Ramos (cell line): ENCODE data around the gene SLC16A13.
"Not testable (repeated sequence)": the region's sequence is repeated elsewhere in the genome, so short reads cannot be mapped to it uniquely, and the experiment has no call there.

Experiments used
- in situ Hi-C: fragments of 300-500 bp; cut with MboI; formaldehyde crosslinking; loops from one replicate; pipeline ENCODE4 v1.14.3; 2022; ENCODE audit warnings: low sequenced_read_pairs; ENCODE audit not compliant: unreplicated experiment

SLC16A13 gene, protein sequence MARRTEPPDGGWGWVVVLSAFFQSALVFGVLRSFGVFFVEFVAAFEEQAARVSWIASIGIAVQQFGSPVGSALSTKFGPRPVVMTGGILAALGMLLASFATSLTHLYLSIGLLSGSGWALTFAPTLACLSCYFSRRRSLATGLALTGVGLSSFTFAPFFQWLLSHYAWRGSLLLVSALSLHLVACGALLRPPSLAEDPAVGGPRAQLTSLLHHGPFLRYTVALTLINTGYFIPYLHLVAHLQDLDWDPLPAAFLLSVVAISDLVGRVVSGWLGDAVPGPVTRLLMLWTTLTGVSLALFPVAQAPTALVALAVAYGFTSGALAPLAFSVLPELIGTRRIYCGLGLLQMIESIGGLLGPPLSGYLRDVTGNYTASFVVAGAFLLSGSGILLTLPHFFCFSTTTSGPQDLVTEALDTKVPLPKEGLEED

DNA sequence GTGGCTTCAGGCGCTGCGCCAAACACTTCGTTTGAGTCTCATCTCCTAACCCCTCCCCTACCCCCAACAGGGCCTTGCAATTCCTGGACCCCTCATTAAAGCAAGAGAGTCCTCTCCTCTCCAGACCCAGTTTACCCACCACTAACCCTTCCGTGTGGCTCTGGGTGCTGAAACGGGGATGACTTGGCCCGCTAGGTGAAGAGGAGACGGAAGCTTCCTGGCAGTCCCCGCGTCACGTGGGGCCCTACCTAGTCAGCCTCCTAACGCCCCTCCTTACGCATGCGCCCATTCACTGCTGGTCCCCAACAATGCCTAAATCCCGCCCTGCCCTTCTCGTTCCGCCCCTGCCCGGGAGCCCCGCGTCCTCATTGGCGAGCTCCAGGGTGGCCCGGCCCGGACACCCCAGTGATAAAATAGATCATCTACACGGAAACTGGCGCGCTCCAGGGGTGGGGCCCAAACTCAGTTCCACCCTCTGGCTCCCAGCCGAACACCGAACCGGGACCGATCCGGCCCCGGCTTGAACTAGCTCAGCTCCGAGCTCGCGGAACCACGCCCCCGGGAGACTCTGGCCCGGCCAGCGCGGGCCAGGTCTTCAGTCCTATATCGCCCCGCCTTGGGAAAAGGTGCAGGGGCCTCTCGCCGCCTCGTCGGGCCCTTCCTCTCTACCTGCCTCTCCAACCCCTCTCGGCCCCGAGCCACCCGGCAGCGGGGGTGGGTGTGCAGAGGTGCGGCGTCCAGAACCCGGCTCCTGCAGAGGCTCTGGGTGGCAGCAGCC, at the start of gene SLC16A13:
TSS of gene SLC16A13 (plus strand) at position 425 of the 778 bp plus-strand sequence. CDS start 368 bp downstream, outside the sequence.
- in situ Hi-C loops = no loop called here

DNA sequence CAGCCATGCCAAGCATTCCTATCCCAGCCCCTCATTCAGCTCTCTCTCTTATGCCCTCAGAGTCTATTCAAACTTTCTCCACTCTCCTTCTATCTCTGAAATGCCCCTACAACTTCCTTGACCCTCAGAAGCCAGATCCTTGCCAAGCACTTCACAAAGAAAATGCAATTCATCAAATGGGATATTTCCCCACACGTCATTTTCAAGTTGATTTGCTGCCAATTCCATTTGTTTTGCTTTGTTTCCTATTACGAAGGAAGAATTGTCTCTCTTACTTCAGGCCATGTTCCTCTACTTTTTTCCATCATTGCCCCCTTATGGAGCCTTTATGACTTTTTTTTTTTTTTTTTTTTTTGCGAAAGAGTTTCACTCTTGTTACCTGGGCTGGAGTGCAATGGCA, 49.1 kb upstream of the SLC16A13 start:
- in situ Hi-C loops = no loop called here

DNA sequence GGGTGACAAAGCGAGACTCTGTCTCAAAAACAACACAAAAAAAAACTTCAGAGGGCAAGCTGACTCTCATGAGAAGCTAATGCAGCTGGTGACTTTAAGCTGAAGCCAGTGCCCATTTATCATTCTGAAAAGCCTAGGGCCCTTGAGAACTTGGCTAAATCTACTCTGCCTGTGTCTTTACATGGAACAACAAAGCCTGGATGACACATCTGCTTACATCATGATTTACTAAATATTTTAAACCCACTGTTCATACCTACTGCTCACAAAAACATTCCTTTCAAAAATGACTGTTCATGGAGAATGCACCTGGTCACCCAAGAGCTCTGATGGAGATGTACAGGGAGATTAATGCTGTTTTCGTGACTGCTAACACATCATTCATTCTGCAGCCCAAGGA, 46.0 kb upstream of the SLC16A13 start:
- in situ Hi-C loops = no loop called here

DNA sequence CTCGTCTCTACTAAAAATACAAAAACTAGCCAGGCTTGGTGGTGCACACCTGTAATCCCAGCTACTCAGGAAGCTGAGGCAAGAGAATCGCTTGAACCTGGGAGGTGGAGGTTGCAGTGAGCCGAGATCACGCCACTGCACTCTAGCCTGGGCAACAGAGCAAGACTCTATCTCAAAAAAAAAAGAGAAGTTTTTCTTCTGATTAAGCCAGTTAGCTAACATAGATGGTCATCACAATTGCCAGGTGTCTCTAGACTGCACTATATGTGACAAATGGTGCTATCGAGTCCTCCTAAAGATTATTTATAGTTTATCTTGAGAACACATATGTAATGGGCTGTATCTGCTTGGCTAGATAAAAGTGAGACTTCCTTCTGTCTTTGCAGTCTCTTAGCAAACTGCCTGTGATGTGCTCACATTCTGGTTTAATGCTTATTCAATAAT, 42.2 kb upstream of the SLC16A13 start:
- in situ Hi-C loops = not testable (repeated sequence)

DNA sequence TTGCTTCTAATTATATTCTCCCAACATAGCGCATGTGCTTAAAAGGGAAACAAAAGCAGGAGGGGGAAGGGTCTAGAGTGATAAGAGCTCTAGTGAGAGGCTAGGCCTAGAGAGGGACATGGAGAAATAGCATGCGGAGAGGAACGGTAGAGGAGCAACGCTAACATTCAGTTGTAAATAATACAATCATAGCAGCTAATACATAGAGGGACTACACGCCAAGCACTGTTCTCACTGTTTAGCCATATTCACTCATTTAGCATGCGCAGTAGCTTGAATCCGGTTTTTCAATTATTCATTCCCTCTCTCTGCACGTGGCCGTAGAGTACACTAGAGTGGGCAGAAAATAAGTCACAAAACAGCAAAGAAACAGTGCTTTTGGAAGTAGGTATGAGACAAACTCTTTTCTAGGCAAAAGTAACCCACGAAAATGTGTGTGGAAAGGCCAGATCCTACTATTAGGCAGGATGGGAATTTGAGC, 41.7 kb upstream of the SLC16A13 start:
- in situ Hi-C loops = no loop called here

DNA sequence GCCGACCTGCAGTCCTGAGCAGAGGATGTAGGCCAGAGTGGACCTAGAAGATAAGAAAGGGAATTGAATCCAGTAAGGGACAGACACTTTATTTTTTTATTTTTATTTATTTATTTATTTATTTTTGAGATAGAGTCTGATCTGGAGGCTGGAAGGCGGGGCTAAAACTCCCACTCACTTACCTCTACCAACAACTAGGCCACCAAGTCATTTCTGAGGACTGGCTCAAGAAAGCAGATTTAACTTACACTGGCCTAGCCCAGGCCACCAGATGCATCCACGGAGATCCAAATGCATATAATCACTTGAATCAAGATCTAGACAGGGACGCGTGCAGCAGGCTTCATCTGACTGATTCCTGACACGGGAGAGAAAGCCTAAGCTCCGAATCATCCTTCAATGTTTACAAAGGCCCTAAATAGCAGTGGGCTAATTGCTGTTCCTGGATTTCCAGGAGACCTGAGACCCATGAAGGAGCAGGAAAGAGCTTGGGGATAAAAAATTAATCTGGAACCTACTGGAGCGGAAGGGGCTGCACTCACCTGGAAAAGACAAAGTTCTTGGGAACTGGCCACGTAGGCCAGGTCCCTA, 41.1 kb upstream of the SLC16A13 start:
- in situ Hi-C loops = no loop called here

DNA sequence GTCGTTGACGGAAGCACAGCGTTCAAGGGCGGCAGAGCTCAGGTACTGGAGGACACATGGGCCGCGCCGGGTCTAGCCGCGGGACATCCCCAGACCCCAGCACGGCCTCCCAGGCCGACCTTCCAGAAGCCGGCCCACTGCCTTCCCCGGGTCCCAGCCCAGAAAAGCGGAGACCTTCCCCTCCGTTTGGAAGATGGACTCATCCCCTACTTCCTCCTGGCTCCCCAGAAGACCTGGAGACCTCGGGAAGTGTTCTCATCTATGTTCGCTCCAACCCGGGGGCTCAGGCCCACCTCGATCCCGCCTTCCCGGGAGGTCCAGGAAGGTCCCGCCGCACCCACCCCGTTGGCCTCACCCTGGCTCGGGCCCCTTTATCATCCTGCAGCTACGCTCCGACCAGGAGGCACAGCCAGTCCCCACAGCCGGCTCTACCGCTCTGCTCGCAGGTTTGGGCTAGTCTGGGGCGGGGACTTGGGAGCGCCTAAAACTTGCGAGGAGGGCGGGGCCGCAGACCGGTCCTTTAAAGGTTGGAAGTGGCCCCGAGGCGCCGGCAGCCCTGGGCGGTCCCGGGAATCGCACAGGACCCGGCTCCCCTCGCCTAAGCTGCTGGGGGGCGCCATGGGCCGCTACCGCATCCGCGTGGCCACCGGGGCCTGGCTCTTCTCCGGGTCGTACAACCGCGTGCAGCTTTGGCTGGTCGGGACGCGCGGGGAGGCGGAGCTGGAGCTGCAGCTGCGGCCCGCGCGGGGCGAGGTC, 40.1 kb upstream of the SLC16A13 start, which contains the start of gene ALOX12:
TSS of gene ALOX12 (plus strand) at position 550 of the 756 bp plus-strand sequence. CDS start at position 619, 69 bp downstream.
- in situ Hi-C loops = no loop called here

DNA sequence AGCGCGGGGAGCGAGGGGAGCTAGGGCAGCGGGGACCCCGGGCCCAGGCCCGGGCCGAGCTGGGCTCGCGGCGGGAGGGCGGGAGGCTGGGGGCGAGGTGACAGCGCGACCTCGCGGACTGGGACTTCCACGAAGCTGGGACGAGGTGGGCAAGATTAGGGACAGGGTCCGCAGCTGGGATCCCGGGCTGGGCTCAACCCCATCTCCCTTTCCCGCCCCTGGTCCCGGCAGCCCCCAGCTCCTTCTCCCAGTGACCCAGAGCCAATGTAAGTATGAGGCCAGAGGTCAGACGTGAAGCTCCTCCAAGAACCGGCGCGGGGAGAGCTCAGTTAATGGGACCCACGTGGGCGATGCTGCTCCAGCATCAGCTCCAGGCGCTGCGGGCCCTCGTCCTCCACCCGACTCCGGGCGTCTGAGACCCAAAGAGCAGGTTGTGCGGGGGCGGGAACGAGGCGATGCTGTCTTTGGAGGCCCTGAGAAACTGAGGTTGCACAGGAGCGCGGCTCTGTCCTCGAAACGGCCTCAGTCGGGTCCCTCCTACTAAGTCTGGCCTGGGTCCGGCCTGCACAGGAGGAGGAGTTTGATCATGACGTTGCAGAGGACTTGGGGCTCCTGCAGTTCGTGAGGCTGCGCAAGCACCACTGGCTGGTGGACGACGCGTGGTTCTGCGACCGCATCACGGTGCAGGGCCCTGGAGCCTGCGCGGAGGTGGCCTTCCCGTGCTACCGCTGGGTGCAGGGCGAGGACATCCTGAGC, 39.4 kb upstream of the SLC16A13 start:
- in situ Hi-C loops = no loop called here

DNA sequence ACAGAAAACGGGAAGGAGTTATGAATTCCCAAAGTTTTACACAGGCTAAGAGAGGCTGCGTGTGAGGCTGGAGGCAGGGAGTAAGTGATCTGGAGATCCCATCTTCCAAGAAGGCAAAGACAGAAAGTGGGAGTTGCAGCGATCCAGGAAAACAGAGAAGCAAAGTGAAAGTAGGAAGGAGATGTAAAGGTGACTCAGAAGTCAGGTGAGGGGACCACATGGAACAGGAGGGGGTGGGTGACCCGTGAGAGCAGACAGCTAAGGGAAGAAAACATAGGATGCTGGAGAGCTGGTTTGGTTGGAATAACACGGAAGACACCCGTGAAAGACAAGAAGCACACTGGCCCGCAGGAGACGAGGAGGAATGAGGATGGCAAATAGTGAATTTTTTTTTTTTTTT, 38.6 kb upstream of the SLC16A13 start:
- in situ Hi-C loops = no loop called here

DNA sequence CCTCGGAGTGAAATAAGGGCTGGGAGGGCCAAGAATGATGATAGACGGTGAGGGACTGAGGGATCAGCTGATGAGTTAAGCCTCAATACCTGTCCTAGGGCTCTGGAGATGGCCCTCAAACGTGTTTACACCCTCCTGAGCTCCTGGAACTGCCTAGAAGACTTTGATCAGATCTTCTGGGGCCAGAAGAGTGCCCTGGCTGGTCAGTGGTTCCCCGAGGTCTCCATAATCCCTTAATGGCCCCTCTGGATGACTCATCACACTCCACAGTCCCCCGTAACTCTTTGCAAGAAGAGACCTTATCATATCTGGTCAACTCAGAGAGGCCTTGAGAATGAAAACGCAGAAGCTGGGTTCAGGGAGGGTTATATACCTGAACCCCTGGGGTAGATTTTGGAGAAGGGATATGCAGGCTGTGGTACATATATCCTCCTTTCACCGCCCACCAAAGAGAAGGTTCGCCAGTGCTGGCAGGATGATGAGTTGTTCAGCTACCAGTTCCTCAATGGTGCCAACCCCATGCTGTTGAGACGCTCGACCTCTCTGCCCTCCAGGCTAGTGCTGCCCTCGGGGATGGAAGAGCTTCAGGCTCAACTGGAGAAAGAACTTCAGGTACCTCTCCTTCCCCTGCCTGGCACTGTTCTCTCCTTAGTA, 36.8 kb upstream of the SLC16A13 start:
- in situ Hi-C loops = no loop called here

DNA sequence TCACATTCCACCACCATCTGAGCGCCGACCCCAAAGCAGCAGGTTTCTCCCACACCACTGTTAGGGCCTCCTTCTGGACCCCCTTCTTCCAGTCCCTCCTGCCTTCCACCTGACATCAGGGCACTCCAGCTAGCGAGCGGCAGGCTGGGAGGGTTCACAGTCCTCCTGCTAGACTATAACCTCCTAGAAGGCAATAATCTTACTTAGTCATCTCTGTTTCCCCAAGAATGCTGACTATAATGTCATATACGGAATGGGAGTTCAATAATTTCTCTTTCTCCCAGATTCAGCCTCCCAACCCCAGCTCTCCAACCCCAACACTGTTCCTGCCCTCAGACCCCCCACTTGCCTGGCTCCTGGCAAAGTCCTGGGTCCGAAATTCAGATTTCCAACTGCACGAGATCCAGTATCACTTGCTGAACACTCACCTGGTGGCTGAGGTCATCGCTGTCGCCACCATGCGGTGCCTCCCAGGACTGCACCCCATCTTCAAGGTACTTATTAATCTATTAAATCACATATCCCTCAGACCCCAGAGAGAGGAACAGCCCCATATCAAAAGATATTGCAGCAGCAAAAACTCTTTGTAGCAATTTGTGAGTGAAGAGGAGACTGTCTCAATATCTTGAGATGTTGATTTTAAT, 34.4 kb upstream of the SLC16A13 start:
- in situ Hi-C loops = loop anchor here (25.0 kb wide), 1 partner anchor 339 kb away; the partner anchor contains the start of genes C17orf100 and MED31

DNA sequence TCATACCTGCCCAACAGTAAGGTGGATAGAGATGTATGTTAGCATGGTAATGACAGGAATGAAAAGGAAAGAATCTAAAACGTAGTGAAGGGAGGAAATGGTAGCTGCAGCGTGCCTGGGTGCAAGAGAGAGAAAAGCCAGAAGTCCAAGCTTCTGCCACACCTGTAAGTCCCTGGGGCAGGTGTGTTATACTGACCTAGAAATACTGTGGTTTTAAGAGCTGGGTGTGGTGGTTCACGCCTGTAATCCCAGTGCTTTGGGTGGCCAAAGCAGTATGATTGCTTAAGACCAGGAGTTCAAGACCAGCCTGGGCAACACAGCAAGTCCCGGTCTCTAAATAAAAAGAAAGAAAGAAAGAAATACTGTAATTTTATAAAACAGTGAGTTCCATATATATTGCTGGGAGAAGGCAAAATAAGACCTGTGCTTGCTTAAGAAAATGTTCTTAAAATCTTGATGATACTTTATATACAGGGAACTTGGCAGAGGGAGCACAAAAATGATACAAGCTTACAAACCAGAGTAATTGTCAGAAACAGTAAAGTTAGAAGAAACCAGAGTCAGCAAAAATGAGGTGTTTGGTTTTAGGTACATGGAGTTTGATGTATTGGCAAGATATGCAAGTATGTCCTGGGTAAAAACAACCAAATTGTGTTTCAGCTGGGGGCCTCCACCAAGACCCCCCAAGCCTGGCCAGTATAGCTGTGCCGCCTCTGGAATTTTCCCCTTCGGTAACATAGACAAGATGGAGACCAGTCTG, 33.3 kb upstream of the SLC16A13 start:
- in situ Hi-C loops = loop anchor here (25.0 kb wide), 1 partner anchor 340 kb away; the partner anchor contains the start of genes C17orf100 and MED31

DNA sequence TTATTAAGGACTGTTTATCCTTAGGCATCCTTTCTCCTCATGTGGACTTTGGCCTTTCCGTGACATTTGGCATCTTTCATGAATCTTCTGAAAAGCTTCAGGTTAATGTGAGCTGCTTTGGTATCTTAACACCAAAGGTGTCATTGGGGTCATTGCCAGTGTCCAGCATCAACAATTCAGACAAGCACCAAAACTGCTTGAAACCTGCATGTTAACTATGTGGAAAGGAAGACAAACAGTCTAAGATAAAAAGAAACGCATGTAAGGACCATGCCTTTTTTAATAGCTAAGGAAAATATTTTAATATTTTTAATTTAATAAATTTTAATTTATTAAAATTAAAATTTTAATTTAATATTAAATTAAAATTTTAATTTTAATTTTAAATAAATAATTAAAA, 32.1 kb upstream of the SLC16A13 start:
- in situ Hi-C loops = loop anchor here (25.0 kb wide), 1 partner anchor 341 kb away; the partner anchor contains the start of genes C17orf100 and MED31

DNA sequence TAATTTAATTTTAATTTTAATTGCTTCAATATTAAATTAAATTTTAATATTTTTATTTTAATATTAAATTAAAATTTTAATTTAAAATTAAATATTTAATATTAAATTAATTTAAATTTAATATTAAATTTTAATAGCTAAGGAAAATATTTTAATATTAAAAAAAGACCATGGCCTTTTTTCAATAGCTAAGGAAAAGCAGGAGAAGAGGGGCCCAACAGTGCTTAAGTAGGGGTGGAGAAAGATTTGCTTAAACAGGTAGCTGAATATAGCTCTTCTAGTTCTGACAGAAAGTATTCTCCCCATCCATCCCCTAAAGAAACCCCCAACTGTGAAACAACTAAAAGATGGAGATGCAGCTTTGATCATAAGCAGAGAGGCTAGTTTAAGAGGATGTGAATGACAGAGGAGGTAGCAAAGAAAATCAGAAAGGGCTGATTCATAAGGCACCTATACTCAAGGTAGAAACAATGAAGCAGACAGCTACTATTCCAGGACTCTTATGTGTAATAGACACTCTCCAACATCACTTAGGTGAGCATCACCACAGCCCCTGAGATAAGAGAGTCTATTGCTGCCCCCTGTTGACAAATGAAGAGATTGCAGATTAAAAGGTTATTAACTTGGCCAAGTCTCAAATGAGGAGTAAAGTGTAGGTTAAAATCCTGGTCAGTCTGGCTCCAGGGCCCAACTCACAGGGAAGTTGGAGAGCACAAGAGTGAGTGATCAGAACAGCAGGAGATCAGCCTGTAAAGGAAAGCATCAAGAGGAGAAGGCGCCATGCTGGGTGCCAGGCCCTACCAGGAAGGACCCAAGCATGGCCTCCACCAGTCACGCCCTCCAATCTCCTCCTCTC, 31.2 kb upstream of the SLC16A13 start:
- in situ Hi-C loops = loop anchor here (25.0 kb wide), 1 partner anchor 342 kb away; the partner anchor contains the start of genes C17orf100 and MED31

DNA sequence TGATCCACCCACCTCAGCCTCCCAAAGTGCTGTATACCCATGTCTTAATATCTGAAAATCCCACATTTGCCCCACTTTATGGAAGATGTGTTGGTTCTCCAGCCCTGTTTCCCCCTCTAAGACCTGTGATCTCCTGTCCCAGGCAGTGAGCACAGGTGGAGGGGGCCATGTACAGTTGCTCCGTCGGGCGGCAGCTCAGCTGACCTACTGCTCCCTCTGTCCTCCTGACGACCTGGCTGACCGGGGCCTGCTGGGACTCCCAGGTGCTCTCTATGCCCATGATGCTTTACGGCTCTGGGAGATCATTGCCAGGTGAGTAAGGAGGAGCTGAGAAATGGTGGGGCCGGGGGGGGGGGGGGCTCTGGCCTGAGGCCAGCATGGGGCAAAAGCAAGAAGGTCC, 30.1 kb upstream of the SLC16A13 start:
- in situ Hi-C loops = loop anchor here (25.0 kb wide), 1 partner anchor 343 kb away; the partner anchor contains the start of genes C17orf100 and MED31

DNA sequence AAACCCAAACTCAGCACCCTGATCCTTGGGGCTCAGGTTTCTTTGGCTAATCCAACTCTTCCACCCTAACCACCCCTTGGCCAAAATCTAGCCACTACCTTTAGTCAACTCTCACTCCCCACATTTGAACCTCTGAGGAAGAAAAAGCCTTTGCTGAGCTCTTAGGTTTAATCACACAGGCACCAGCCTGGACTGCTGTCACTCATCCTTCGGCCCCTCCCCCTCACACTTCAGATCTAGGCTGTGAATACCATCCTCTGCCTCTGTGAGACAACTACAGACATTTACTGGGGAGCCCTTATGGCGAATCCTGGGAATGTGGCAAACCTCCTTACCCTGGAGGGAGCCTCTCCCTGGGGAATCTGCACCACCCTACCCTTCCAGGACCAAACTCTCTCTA, 28.7 kb upstream of the SLC16A13 start:
- in situ Hi-C loops = loop anchor here (25.0 kb wide), 1 partner anchor 345 kb away; the partner anchor contains the start of genes C17orf100 and MED31
